GM12864 (cell line): ENCODE results near the gene NSG1.

Source experiments
- DNase-seq: peaks from one replicate; pipeline ENCODE4 v3.0.0-alpha.2; 2011; ENCODE audit warnings: low read depth
- H3K4me3 ChIP-seq: 2 replicates; pipeline ENCODE4 v1.5.1; 2011; ENCODE audit warnings: mild to moderate bottlenecking, low read depth, low read length, control low read depth
- CTCF ChIP-seq: IDR thresholded peaks from 2 replicates; pipeline ENCODE4 v1.5.1; 2011; ENCODE audit warnings: low read depth, mild to moderate bottlenecking, moderate library complexity, low read length, control low read depth, inconsistent platforms; ENCODE audit errors: missing control alignments

The NSG1 gene

GRCh38 chr4:4376074-4376473 is 10.8 kb upstream of the NSG1 start:
- TF ChIP-seq CTCF, result no peak
- H3K4me3 ChIP-seq, result no peak overlapping the region
- DNase-seq, result no peak

DNA sequence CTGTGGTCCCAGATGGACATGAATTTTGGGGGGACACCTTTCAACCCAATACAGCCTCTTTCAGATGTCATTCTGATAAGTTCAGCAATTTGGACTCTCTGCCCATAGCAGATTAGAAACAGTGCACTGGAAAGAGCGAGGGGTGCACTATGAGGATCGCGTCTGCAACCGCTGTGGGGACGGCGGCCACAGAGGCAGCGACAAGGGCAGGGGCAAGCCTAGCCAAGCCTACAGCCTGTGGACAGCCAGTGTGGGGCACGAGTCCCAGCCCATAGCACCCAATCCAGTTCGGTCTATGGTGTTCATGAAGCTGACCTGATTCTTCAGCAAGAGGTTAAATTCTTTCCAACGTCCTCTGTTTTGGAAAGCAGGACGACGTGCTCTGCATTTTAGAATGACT is 9.7 kb upstream of the NSG1 start:
- no peak for DNase-seq
- H3K4me3 ChIP-seq, result no peak overlapping the region
- TF ChIP-seq CTCF, result no peak

DNA sequence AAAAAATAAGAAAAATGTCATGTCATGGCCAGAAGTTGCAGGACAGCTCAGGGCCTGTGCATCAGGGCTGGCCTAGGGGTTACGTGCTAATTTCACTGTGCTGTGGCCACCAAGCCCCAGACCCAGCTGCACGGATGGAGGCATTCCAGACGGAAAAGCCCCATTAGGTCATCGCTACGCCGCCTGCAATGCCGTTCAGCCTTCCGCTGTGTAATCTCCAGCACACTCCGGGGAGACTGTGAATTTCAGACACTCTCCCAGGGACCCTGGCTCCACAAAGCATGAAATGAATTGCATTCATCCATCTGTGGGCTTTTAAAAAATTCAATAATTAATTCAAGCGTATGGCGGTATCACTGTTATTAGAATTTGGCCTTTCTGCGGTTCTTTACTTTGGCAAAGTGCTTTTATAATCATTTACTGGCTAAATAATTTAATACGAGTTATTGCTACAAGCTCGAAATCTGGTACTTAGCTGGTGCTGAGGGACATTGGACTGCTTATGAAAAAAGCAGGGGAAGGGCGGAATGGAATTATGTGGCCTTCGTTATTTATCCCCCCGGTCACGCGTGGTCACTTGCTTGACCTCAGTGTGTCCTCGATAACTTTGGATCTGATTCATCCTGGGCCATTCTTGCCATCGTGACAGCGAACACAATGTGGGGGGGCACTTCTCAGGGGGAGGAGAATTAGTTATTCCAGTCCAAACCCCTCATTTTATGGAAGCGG is 9.0 kb upstream of the NSG1 start:
- H3K4me3 ChIP-seq, result no peak overlapping the region
- TF ChIP-seq CTCF, result no peak
- DNase-seq, result no peak

DNA sequence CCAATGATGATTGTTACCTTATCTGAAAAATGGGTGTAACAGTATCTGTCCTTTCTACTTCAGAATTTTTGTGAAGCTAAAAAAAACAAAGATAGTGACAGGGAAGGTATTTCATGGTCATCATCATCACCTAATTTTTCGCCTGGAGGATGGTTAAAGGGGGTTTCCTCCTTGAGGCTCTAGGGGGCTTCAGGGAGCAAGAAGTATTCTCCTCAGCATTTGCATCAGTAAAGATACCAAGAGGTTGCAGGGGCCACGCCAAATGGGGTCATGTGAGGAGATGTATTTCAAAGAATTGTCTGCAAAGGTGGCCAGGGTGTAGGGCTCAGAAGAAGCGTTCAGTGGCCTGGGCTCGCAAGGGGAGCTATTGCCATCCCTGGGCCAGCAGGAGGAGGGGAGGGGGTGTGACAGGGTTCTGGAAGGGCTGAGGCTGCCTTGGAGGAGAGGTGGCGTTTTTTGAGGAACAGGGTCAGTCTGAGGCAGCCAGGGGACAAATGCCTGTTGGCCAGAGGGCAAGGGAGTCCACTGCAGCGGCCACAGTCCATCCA is 7.3 kb upstream of the NSG1 start:
- no peak overlapping the region for H3K4me3 ChIP-seq
- no peak for DNase-seq
- TF ChIP-seq CTCF, result no peak

GRCh38 chr4:4383085-4383484 is 3.8 kb upstream of the NSG1 start:
- H3K4me3 ChIP-seq, result no peak overlapping the region

DNA sequence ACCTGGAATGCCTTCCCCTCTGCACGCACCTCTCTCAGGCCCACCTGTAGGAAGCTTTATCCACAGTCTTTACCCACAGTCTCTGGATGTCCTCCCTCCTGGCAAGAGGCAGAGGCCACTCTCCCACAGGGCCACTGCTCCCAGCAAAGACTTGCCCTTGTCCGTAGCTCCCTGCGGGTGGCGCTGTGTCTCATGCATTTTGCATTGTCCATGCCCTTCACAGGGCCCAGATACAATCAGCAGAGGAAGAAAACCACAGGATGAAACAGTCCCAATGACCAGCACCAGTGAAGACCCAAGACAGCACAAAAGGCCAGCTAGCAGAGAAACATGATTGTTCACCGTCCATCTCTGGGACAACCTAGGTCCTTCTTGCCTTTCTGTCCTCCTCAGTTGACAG is 2.1 kb upstream of the NSG1 start:
- peak; percentile 51 for TF ChIP-seq CTCF
- DNase-seq, result no peak
- no peak overlapping the region for H3K4me3 ChIP-seq

More at GRCh38 chr4:4383085-4383484, 3.8 kb upstream of the NSG1 start:
- no peak for DNase-seq
- TF ChIP-seq CTCF, result no peak

GRCh38 chr4:4385729-4386295 is 1.1 kb upstream of the NSG1 start:
- no peak for DNase-seq
- peak overlapping the region; percentile 49 for H3K4me3 ChIP-seq
- no peak for TF ChIP-seq CTCF
